Nephron progenitor cell (in vitro differentiated cells): ENCODE measurements around the gene SEMA6B.
"Not testable (repeated sequence)": the region's sequence is repeated elsewhere in the genome, so short reads cannot be mapped to it uniquely, and the experiment has no call there.

Experiments used
- DNase-seq: peaks from one replicate; pipeline ENCODE4 v3.0.0; 2021
- H3K27ac Mint-ChIP-seq: 2 replicates; pipeline ENCODE4 v1.8.0; 2021; ENCODE audit warnings: mild to moderate bottlenecking, moderate library complexity, mixed read lengths
- H3K27me3 Mint-ChIP-seq: 2 replicates; pipeline ENCODE4 v1.8.0; 2021; ENCODE audit warnings: mild to moderate bottlenecking, low read depth, mixed read lengths; ENCODE audit not compliant: poor library complexity
- H3K36me3 Mint-ChIP-seq: 2 replicates; pipeline ENCODE4 v1.8.0; 2021; ENCODE audit warnings: low read depth, mixed read lengths
- H3K4me1 Mint-ChIP-seq: 2 replicates; pipeline ENCODE4 v1.8.0; 2021; ENCODE audit warnings: mixed read lengths
- H3K4me3 Mint-ChIP-seq: 2 replicates; pipeline ENCODE4 v1.8.0; 2021; ENCODE audit warnings: mild to moderate bottlenecking, moderate library complexity, mixed read lengths
- H3K9me3 Mint-ChIP-seq: 2 replicates; pipeline ENCODE4 v1.8.0; 2021; ENCODE audit warnings: mild to moderate bottlenecking, moderate library complexity, mixed read lengths
- TF ChIP-seq, protein P1 (sequence below): fragments of 200-600 bp; sonication (generic); IDR thresholded peaks from 2 replicates; pipeline ENCODE4 v1.5.0; 2021; ENCODE audit warnings: antibody characterized with exemption

Gene SEMA6B

DNA sequence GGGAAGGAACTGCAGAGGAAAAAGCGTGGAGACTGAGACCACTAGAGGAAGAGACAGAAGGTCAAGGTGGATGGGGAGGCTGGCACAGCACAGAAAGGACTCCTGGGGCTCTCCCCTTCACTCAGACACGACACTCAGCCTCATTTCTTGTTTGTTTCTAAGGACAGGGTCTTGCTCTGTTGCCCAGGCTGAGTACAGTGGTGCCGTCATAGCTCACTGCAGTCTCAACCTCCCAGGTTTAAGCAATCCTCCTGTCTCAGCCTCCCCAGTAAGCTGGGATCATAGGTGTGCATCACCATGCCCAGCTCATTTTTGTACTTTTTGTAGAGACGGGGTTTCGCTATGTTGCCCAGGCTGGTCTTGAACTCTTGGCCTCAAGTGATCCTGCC, 11.4 kb upstream of the SEMA6B start:
- H3K9me3 Mint-ChIP-seq, result no peaks in the 10 kb centered on the region
- TF ChIP-seq, protein P1, sequence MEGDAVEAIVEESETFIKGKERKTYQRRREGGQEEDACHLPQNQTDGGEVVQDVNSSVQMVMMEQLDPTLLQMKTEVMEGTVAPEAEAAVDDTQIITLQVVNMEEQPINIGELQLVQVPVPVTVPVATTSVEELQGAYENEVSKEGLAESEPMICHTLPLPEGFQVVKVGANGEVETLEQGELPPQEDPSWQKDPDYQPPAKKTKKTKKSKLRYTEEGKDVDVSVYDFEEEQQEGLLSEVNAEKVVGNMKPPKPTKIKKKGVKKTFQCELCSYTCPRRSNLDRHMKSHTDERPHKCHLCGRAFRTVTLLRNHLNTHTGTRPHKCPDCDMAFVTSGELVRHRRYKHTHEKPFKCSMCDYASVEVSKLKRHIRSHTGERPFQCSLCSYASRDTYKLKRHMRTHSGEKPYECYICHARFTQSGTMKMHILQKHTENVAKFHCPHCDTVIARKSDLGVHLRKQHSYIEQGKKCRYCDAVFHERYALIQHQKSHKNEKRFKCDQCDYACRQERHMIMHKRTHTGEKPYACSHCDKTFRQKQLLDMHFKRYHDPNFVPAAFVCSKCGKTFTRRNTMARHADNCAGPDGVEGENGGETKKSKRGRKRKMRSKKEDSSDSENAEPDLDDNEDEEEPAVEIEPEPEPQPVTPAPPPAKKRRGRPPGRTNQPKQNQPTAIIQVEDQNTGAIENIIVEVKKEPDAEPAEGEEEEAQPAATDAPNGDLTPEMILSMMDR, result no peak
- no peak overlapping the region for H3K4me3 Mint-ChIP-seq
- H3K27ac Mint-ChIP-seq, result no peak overlapping the region
- peaks cover 27% of the 10 kb centered on the region for H3K4me1 Mint-ChIP-seq
- H3K27me3 Mint-ChIP-seq, result peaks cover 17% of the 10 kb centered on the region
- no peak for DNase-seq
- H3K36me3 Mint-ChIP-seq, result no peaks in the 10 kb centered on the region

- H3K4me1 Mint-ChIP-seq, result peaks cover 22% of the 10 kb centered on the region
- H3K36me3 Mint-ChIP-seq, result no peaks in the 10 kb centered on the region
- TF ChIP-seq, protein P1, result no peak
- H3K27me3 Mint-ChIP-seq, result peaks cover 17% of the 10 kb centered on the region
- no peak overlapping the region for H3K27ac Mint-ChIP-seq
- no peak for DNase-seq
- no peak overlapping the region for H3K4me3 Mint-ChIP-seq
- H3K9me3 Mint-ChIP-seq, result no peaks in the 10 kb centered on the region
Measured at GRCh38 chr19:4570402-4570801, 10.9 kb upstream of the SEMA6B start.

- Mint-ChIP-seq H3K36me3 (no peaks in the 10 kb centered on the region), H3K4me1 (peaks cover 16% of the 10 kb centered on the region)
- TF ChIP-seq, protein P1, result no peak
Measured at GRCh38 chr19:4568886-4569285, 9.4 kb upstream of the SEMA6B start.

DNA sequence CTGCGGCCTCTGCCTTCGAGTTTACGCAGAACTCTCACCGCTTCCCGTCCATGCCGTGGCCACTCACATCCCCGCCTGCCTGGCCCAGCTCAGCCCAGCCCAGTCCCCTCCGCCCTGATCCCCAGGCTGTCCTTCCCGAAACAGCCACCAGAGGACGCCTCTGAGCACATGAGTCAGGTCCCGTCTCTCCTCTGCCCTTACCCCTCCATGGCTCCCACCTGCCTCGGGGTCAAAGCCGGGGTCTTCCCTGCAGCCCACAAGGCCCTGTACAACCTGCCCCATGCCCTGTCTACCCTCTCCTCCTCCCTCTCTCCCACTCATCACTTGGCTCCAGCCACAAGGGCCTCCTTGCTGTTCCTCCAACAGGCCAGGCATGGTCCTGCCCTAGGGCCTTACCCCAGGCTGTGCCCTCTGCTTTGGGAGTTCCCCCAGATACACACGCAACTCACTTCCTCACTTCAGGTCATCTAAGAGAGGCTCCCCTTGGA, 8.1 kb upstream of the SEMA6B start:
- no peak overlapping the region for H3K4me3 Mint-ChIP-seq
- no peaks in the 10 kb centered on the region for H3K9me3 Mint-ChIP-seq
- peaks cover 14% of the 10 kb centered on the region for H3K27me3 Mint-ChIP-seq
- TF ChIP-seq, protein P1, result peak; percentile 84
- peak; percentile 84 for DNase-seq
- H3K27ac Mint-ChIP-seq, result peak overlapping the region; percentile 34
- H3K4me1 Mint-ChIP-seq, result peaks cover 19% of the 10 kb centered on the region
- no peaks in the 10 kb centered on the region for H3K36me3 Mint-ChIP-seq

More at GRCh38 chr19:4568886-4569285, 9.4 kb upstream of the SEMA6B start:
- no peak for DNase-seq
- Mint-ChIP-seq H3K4me3 (no peak overlapping the region), H3K27me3 (peaks cover 12% of the 10 kb centered on the region), H3K27ac (no peak overlapping the region), H3K9me3 (no peaks in the 10 kb centered on the region)

DNA sequence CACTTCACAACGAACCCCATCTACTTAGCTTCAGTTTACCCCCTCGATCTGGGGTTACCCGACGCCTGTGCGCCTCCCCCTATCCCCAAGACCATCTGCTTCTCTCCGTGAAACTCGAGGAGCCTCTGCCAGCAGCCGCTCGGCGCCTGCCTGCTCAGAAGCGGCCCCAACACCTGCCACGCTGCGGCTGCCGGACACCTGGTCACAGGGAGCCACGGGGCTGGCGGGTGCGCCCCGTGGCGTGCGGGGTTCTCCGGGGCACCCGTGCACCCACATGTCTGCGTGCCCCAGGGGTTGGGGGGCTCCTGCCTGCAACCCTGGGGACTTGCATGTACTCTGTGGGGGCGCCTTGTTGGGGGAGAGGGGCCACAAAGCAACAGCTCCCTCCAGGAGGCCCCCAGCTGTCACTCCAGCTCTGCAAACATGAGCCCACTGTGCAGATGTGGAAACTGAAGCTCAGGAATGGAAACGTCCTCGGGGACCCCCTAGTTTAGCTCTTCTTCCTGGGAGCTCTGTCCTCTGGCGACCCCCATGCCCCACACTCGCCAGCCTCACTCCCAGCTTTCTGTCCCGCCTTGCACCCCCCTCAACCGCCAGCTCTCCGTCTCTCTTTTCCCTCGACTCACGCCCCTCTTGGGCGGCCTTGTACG, 7.0 kb upstream of the SEMA6B start:
- H3K4me1 Mint-ChIP-seq, result peaks cover 24% of the 10 kb centered on the region
- no peaks in the 10 kb centered on the region for H3K36me3 Mint-ChIP-seq
- H3K27me3 Mint-ChIP-seq, result peaks cover 13% of the 10 kb centered on the region
- TF ChIP-seq, protein P1, result no peak
- no peak overlapping the region for H3K27ac Mint-ChIP-seq
- no peak overlapping the region for H3K4me3 Mint-ChIP-seq
- no peaks in the 10 kb centered on the region for H3K9me3 Mint-ChIP-seq
- DNase-seq, result no peak

- H3K9me3 Mint-ChIP-seq, H3K4me3 Mint-ChIP-seq, H3K27me3 Mint-ChIP-seq, H3K36me3 Mint-ChIP-seq, DNase-seq: not testable (repeated sequence)
- peaks cover 16% of the 10 kb centered on the region for H3K4me1 Mint-ChIP-seq
- H3K27ac Mint-ChIP-seq, result peak overlapping the region; percentile 72
Measured at GRCh38 chr19:4563562-4563961, 4.1 kb upstream of the SEMA6B start.

GRCh38 chr19:4562085-4562484, 2.6 kb upstream of the SEMA6B start:
- H3K27me3 Mint-ChIP-seq, H3K4me1 Mint-ChIP-seq, H3K4me3 Mint-ChIP-seq, H3K9me3 Mint-ChIP-seq, H3K36me3 Mint-ChIP-seq, DNase-seq: not testable (repeated sequence)
- H3K27ac Mint-ChIP-seq, result peak overlapping the region; percentile 80
